ENCODE data around the gene RASSF8.

Gene RASSF8

DNA sequence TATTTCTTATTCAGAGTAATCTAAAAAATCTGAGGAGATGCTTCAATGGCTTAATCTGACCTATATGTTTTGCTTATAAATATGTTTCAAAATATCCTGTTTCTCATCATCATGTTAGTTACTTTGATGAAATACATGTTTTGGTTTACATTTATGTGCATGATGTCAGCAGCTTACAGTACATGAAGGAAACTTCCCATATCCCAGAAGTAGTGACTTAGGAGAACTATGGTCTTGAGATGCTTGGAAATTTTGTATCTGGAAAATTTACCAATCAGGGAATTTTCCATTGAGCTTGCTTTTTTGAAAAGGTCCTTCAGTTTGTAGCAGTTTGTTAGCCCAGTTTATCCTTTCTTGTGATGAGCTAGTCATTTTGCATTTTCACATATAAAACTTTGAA, 73.3 kb downstream of the RASSF8 start:
- no peak for ATAC-seq
- no peak for TF ChIP-seq TCF4 (CRISPR knock-in tag; IDR thresholded peaks at IDR 0.05; ENCODE audit: borderline replicate concordance)
- TF ChIP-seq ARNTL (CRISPR knock-in tag; IDR thresholded peaks at IDR 0.05; ENCODE audit: borderline replicate concordance, low read depth) = no peak
- TF ChIP-seq, protein P1, sequence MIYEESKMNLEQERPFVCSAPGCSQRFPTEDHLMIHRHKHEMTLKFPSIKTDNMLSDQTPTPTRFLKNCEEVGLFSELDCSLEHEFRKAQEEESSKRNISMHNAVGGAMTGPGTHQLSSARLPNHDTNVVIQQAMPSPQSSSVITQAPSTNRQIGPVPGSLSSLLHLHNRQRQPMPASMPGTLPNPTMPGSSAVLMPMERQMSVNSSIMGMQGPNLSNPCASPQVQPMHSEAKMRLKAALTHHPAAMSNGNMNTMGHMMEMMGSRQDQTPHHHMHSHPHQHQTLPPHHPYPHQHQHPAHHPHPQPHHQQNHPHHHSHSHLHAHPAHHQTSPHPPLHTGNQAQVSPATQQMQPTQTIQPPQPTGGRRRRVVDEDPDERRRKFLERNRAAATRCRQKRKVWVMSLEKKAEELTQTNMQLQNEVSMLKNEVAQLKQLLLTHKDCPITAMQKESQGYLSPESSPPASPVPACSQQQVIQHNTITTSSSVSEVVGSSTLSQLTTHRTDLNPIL (CRISPR knock-in tag; IDR thresholded peaks at IDR 0.05; ENCODE audit: low read depth) = no peak
- no peak for TF ChIP-seq PATZ1 (CRISPR knock-in tag; IDR thresholded peaks at IDR 0.05; ENCODE audit: borderline replicate concordance)
- TF ChIP-seq CSRNP3 (CRISPR knock-in tag; IDR thresholded peaks at IDR 0.05) = no peak
- TF ChIP-seq, protein P2, sequence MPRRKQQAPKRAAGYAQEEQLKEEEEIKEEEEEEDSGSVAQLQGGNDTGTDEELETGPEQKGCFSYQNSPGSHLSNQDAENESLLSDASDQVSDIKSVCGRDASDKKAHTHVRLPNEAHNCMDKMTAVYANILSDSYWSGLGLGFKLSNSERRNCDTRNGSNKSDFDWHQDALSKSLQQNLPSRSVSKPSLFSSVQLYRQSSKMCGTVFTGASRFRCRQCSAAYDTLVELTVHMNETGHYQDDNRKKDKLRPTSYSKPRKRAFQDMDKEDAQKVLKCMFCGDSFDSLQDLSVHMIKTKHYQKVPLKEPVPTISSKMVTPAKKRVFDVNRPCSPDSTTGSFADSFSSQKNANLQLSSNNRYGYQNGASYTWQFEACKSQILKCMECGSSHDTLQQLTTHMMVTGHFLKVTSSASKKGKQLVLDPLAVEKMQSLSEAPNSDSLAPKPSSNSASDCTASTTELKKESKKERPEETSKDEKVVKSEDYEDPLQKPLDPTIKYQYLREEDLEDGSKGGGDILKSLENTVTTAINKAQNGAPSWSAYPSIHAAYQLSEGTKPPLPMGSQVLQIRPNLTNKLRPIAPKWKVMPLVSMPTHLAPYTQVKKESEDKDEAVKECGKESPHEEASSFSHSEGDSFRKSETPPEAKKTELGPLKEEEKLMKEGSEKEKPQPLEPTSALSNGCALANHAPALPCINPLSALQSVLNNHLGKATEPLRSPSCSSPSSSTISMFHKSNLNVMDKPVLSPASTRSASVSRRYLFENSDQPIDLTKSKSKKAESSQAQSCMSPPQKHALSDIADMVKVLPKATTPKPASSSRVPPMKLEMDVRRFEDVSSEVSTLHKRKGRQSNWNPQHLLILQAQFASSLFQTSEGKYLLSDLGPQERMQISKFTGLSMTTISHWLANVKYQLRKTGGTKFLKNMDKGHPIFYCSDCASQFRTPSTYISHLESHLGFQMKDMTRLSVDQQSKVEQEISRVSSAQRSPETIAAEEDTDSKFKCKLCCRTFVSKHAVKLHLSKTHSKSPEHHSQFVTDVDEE (CRISPR knock-in tag; IDR thresholded peaks at IDR 0.05) = no peak
- no peak for TF ChIP-seq ZFP3 (CRISPR knock-in tag; IDR thresholded peaks at IDR 0.05)
- no peak for TF ChIP-seq ZNF70 (CRISPR knock-in tag; IDR thresholded peaks at IDR 0.05)
- TF ChIP-seq, protein P3, sequence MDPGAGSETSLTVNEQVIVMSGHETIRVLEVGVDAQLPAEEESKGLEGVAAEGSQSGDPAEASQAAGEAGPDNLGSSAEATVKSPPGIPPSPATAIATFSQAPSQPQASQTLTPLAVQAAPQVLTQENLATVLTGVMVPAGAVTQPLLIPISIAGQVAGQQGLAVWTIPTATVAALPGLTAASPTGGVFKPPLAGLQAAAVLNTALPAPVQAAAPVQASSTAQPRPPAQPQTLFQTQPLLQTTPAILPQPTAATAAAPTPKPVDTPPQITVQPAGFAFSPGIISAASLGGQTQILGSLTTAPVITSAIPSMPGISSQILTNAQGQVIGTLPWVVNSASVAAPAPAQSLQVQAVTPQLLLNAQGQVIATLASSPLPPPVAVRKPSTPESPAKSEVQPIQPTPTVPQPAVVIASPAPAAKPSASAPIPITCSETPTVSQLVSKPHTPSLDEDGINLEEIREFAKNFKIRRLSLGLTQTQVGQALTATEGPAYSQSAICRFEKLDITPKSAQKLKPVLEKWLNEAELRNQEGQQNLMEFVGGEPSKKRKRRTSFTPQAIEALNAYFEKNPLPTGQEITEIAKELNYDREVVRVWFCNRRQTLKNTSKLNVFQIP (CRISPR knock-in tag; IDR thresholded peaks at IDR 0.05; ENCODE audit: borderline replicate concordance, low read depth) = no peak
- TF ChIP-seq OSR1 (CRISPR knock-in tag; IDR thresholded peaks at IDR 0.05) = no peak
- no peak for TF ChIP-seq SNAI2 (CRISPR knock-in tag; IDR thresholded peaks at IDR 0.05)
- TF ChIP-seq ZNF8 (CRISPR knock-in tag; IDR thresholded peaks at IDR 0.05) = no peak
- no peak for TF ChIP-seq PPARA (CRISPR knock-in tag; IDR thresholded peaks at IDR 0.05; ENCODE audit: borderline replicate concordance)

GRCh38 chr12:26032290-26032689, 73.8 kb downstream of the RASSF8 start:
- TF ChIP-seq PPARA (CRISPR knock-in tag; IDR thresholded peaks at IDR 0.05; ENCODE audit: borderline replicate concordance) (no peak), ZFP30 (CRISPR knock-in tag; IDR thresholded peaks at IDR 0.05) (no peak), GLIS3 (CRISPR knock-in tag; IDR thresholded peaks at IDR 0.05) (no peak), ZNF70 (CRISPR knock-in tag; IDR thresholded peaks at IDR 0.05) (no peak), OSR1 (CRISPR knock-in tag; IDR thresholded peaks at IDR 0.05) (no peak), ESRRG (CRISPR knock-in tag; IDR thresholded peaks at IDR 0.05) (no peak), TCF4 (CRISPR knock-in tag; IDR thresholded peaks at IDR 0.05; ENCODE audit: borderline replicate concordance) (no peak), ZNF565 (CRISPR knock-in tag; conservative IDR thresholded peaks at IDR 0.05; ENCODE audit: low read depth) (no peak), BACH2 (CRISPR knock-in tag; IDR thresholded peaks at IDR 0.05; ENCODE audit: borderline replicate concordance) (no peak), CSRNP3 (CRISPR knock-in tag; IDR thresholded peaks at IDR 0.05) (no peak), RARB (CRISPR knock-in tag; IDR thresholded peaks at IDR 0.05) (no peak), SNAI2 (CRISPR knock-in tag; IDR thresholded peaks at IDR 0.05) (no peak), ZFP3 (CRISPR knock-in tag; IDR thresholded peaks at IDR 0.05) (no peak), ZC3H10 (CRISPR knock-in tag; IDR thresholded peaks at IDR 0.05) (no peak), CSDC2 (CRISPR knock-in tag; IDR thresholded peaks at IDR 0.05) (no peak)
- TF ChIP-seq, protein P3 (CRISPR knock-in tag; IDR thresholded peaks at IDR 0.05; ENCODE audit: borderline replicate concordance, low read depth) = no peak
- TF ChIP-seq, protein P2 (CRISPR knock-in tag; IDR thresholded peaks at IDR 0.05) = no peak
- ATAC-seq = no peak

All from SK-N-SH treated with all-trans-retinoic acid at 6 μM for 48 hours (cell line).